Choroid plexus epithelial cell (primary cell): ENCODE results near the gene TTC39C.
A peak's percentile ranks its signal among the peaks of the same experiment; 100 is the strongest.
"Not testable (repeated sequence)": the region's sequence is repeated elsewhere in the genome, so short reads cannot be mapped to it uniquely, and the experiment has no call there.

Experiments
- DNase-seq: peaks from one replicate; pipeline ENCODE4 v3.0.0-alpha.2; 2010; ENCODE audit warnings: low read depth
- H3K4me3 ChIP-seq: 2 replicates; pipeline ENCODE4 v1.5.1; 2011; ENCODE audit warnings: low read depth, mild to moderate bottlenecking, control low read depth, low read length, moderate library complexity
- CTCF ChIP-seq: conservative IDR thresholded peaks from 2 replicates; pipeline ENCODE4 v1.5.1; 2011; ENCODE audit warnings: low read depth, mild to moderate bottlenecking, control low read depth, inconsistent platforms, low read length, moderate library complexity

Gene TTC39C

GRCh38 chr18:24072743-24073142, 58.2 kb downstream of the TTC39C start:
- TF ChIP-seq CTCF: no peak
- DNase-seq: no peak
- no peak overlapping the region for H3K4me3 ChIP-seq

- DNase-seq: no peak
- no peak overlapping the region for H3K4me3 ChIP-seq
- no peak for TF ChIP-seq CTCF
These were observed 59.2 kb downstream of the TTC39C start for GRCh38 chr18:24073791-24074190.

- not testable (repeated sequence) for DNase-seq, H3K4me3 ChIP-seq
These were observed 60.2 kb downstream of the TTC39C start for GRCh38 chr18:24074757-24075156.

- no peak overlapping the region for H3K4me3 ChIP-seq
- DNase-seq: peak; percentile 99
- peak; percentile 85 for TF ChIP-seq CTCF
These were observed 61.4 kb downstream of the TTC39C start for GRCh38 chr18:24075767-24076597.

- H3K4me3 ChIP-seq: no peak overlapping the region
- DNase-seq: no peak
- no peak for TF ChIP-seq CTCF
These were observed 62.4 kb downstream of the TTC39C start for GRCh38 chr18:24076950-24077349.

GRCh38 chr18:24078391-24078790, 63.8 kb downstream of the TTC39C start:
- no peak for TF ChIP-seq CTCF
- H3K4me3 ChIP-seq: no peak overlapping the region
- DNase-seq: peak; percentile 42

GRCh38 chr18:24080861-24081260, 66.3 kb downstream of the TTC39C start:
- TF ChIP-seq CTCF: no peak
- H3K4me3 ChIP-seq: no peak overlapping the region
- no peak for DNase-seq
